HG03103 (cell line): ENCODE measurements around the gene HNRNPUL1.
"Not testable (repeated sequence)": the region's sequence is repeated elsewhere in the genome, so short reads cannot be mapped to it uniquely, and the experiment has no call there.

Source experiments
- ATAC-seq: cut with Tn5 transposase; IDR thresholded peaks from one replicate; pipeline ENCODE4 v1.9.1; 2021; ENCODE audit warnings: low read depth; ENCODE audit not compliant: unreplicated experiment

Gene HNRNPUL1

GRCh38 chr19:41324231-41324702, 60.1 kb downstream of the HNRNPUL1 start:
- ATAC-seq = no peak

GRCh38 chr19:41324921-41325639, 60.9 kb downstream of the HNRNPUL1 start:
- ATAC-seq = no peak

- no peak for ATAC-seq
Measured at GRCh38 chr19:41325640-41325946, 61.4 kb downstream of the HNRNPUL1 start.

GRCh38 chr19:41325947-41326706, 62.0 kb downstream of the HNRNPUL1 start:
- ATAC-seq = no peak

GRCh38 chr19:41327076-41327575, 63.0 kb downstream of the HNRNPUL1 start:
- no peak for ATAC-seq

- no peak for ATAC-seq
Measured at GRCh38 chr19:41327576-41328156, 63.5 kb downstream of the HNRNPUL1 start.

- ATAC-seq = no peak
Measured at GRCh38 chr19:41328157-41328841, 64.1 kb downstream of the HNRNPUL1 start.

- no peak for ATAC-seq
Measured at GRCh38 chr19:41328842-41329225, 64.7 kb downstream of the HNRNPUL1 start.

GRCh38 chr19:41330481-41330880, 66.3 kb downstream of the HNRNPUL1 start:
- ATAC-seq = no peak

- ATAC-seq = no peak
Measured at GRCh38 chr19:41330946-41331678, 66.9 kb downstream of the HNRNPUL1 start.

GRCh38 chr19:41332000-41332399, 67.8 kb downstream of the HNRNPUL1 start:
- no peak for ATAC-seq

GRCh38 chr19:41332468-41332867, 68.3 kb downstream of the HNRNPUL1 start:
- ATAC-seq = no peak

- no peak for ATAC-seq
Measured at GRCh38 chr19:41334793-41335192, 70.6 kb downstream of the HNRNPUL1 start.

- no peak for ATAC-seq
Measured at GRCh38 chr19:41335467-41335866, 71.3 kb downstream of the HNRNPUL1 start.

GRCh38 chr19:41339936-41340335, 75.8 kb downstream of the HNRNPUL1 start:
- ATAC-seq = no peak

GRCh38 chr19:41341669-41342490, 77.7 kb downstream of the HNRNPUL1 start:
- ATAC-seq = no peak

- ATAC-seq = no peak
Measured at GRCh38 chr19:41344162-41344561, 80.0 kb downstream of the HNRNPUL1 start.

GRCh38 chr19:41346916-41347315, 82.7 kb downstream of the HNRNPUL1 start:
- not testable (repeated sequence) for ATAC-seq

- ATAC-seq = no peak
Measured at GRCh38 chr19:41350735-41351338, 86.7 kb downstream of the HNRNPUL1 start.
